Prostate gland (tissue), 2 donors: ENCODE data around the gene PET100. TPM values are rescaled to one million over a fixed set of nuclear protein-coding genes. Genes with fewer than 3 reads are reported as not detected.

Experiments used
- DNase-seq: peaks from one replicate; pipeline ENCODE4 v3.0.0-alpha.2; 2019; ENCODE audit warnings: low spot score
- H3K27ac ChIP-seq, 2 donors: fragments of 200-600 bp; sonication (generic); 2 replicates each; pipeline ENCODE4 v1.5.1; 2017 to 2019
- H3K27me3 ChIP-seq: fragments of 200-600 bp; sonication (generic); replicated peaks from 2 replicates; pipeline ENCODE4 v1.5.1; 2019; ENCODE audit not compliant: insufficient read depth
- H3K36me3 ChIP-seq, 2 donors: fragments of 200-600 bp; sonication (generic); 1 replicate in 1 of 2; 2 replicates in 1 of 2; pipeline versions ENCODE4 v1.5.1 to v1.8.1; 2017 to 2019
- H3K4me1 ChIP-seq: fragments of 200-600 bp; sonication (generic); replicated peaks from 2 replicates; pipeline ENCODE4 v1.5.1; 2019
- H3K4me3 ChIP-seq, 2 donors: fragments of 200-600 bp; sonication (generic); 2 replicates each; pipeline ENCODE4 v1.5.1; 2017 to 2019
- H3K9me3 ChIP-seq: fragments of 200-600 bp; sonication (generic); 2 replicates; pipeline ENCODE4 v1.5.1; 2017
- POLR2A ChIP-seq: fragments of 450-650 bp; IDR thresholded peaks from one replicate; pipeline ENCODE4 v1.6.1; 2016; ENCODE audit warnings: antibody characterized with exemption, mild to moderate bottlenecking
- POLR2AphosphoS5 ChIP-seq: sonication (generic); formaldehyde crosslinking; IDR thresholded peaks from one replicate; pipeline ENCODE4 v1.6.1; 2017; ENCODE audit warnings: antibody characterized with exemption
- WGBS: methylation state at CpG from one replicate; pipeline ENCODE4 v1.1.5; 2018; 5-methylcytosine and 5-hydroxymethylcytosine counted together
- intact Hi-C: fragments of 100-400 bp; cut with DNase I; formaldehyde crosslinking; loops from one replicate; pipeline ENCODE4 v1.14.2; 2022
- total RNA-seq, 2 donors: library from RNA; depleted of rRNA; stranded (reverse); fragments of >200 nt; gene quantifications; one replicate each; pipeline ENCODE4 v1.1.0, GENCODE V29; 2016
- TF ChIP-seq, protein P1 (sequence below), 4 experiments: fragments of 200-600 bp in 2 of 4; fragments of 450-650 bp in 2 of 4; sonication (generic) in 2 of 4; IDR thresholded peaks; 1 replicate in 3 of 4; 2 replicates in 1 of 4; pipeline ENCODE4 v1.5.1; 2016 to 2019; ENCODE audit warnings: antibody characterized with exemption in 4 of 4, mild to moderate bottlenecking in 2 of 4, moderate library complexity in 2 of 4

Gene PET100
- total RNA-seq, 2 donors from 2014 or later, result 7.7 to 60.4 TPM

GRCh38 chr19:7662657-7663056 lies 33.1 kb downstream of the PET100 start:
- no peaks in the 10 kb centered on the region for H3K9me3 ChIP-seq
- H3K27ac ChIP-seq, result no peak overlapping the region
- H3K4me3 ChIP-seq, result no peak overlapping the region
- intact Hi-C loops, result no loop called here
- H3K4me1 ChIP-seq, result no peaks in the 10 kb centered on the region
- H3K36me3 ChIP-seq, result no peaks in the 10 kb centered on the region
- no peak for DNase-seq
- no peaks in the 10 kb centered on the region for H3K27me3 ChIP-seq
- 72% methylated on average over 14 of the region's 14 CpGs for WGBS
- no peak for TF ChIP-seq POLR2AphosphoS5
- no peak for TF ChIP-seq POLR2A
- TF ChIP-seq, protein P1, sequence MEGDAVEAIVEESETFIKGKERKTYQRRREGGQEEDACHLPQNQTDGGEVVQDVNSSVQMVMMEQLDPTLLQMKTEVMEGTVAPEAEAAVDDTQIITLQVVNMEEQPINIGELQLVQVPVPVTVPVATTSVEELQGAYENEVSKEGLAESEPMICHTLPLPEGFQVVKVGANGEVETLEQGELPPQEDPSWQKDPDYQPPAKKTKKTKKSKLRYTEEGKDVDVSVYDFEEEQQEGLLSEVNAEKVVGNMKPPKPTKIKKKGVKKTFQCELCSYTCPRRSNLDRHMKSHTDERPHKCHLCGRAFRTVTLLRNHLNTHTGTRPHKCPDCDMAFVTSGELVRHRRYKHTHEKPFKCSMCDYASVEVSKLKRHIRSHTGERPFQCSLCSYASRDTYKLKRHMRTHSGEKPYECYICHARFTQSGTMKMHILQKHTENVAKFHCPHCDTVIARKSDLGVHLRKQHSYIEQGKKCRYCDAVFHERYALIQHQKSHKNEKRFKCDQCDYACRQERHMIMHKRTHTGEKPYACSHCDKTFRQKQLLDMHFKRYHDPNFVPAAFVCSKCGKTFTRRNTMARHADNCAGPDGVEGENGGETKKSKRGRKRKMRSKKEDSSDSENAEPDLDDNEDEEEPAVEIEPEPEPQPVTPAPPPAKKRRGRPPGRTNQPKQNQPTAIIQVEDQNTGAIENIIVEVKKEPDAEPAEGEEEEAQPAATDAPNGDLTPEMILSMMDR (IDR thresholded peaks at IDR 0.05), result no peak

GRCh38 chr19:7663706-7664105 lies 34.1 kb downstream of the PET100 start:
- Histone ChIP-seq H3K9me3 (no peaks in the 10 kb centered on the region), H3K27ac (no peak overlapping the region), H3K27me3 (no peaks in the 10 kb centered on the region)

DNA sequence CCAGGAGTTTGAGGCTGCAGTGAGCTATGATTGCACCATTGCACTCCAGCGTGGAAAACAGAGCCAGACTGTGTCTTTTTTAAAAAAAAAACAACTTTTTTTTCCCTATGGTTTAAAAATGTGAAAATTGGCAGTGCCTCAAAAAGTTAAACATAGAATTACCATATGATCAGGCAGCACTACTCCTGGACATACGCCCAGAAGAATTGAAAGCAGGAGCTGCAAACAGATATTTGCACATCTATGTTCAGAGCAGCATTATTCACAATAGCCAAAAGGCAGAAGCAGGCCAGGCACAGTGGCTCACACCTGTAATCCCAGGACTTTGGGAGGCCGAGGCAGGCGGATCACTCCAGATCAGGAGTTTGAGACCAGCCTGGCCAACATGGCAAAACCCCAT lies 35.5 kb downstream of the PET100 start:
- DNase-seq, result no peak
- WGBS, result 25% methylated on average over 4 of the region's 4 CpGs
- H3K4me1 ChIP-seq, result no peaks in the 10 kb centered on the region
- no peaks in the 10 kb centered on the region for H3K27me3 ChIP-seq
- no peak overlapping the region for H3K4me3 ChIP-seq
- H3K27ac ChIP-seq, result no peak overlapping the region
- no peaks in the 10 kb centered on the region for H3K36me3 ChIP-seq
- intact Hi-C loops, result no loop called here
- TF ChIP-seq, protein P1 (IDR thresholded peaks at IDR 0.05), result no peak
- no peak for TF ChIP-seq POLR2A
- TF ChIP-seq POLR2AphosphoS5, result peak; percentile 43
- H3K9me3 ChIP-seq, result no peaks in the 10 kb centered on the region

More at GRCh38 chr19:7663706-7664105, 34.1 kb downstream of the PET100 start:
- no peak for TF ChIP-seq POLR2A
- TF ChIP-seq POLR2AphosphoS5, result no peak
- TF ChIP-seq, protein P1 (IDR thresholded peaks at IDR 0.05), result no peak
- H3K4me1 ChIP-seq, result no peaks in the 10 kb centered on the region
- no peak overlapping the region for H3K4me3 ChIP-seq
- 77% methylated on average over 7 of the region's 7 CpGs for WGBS
- intact Hi-C loops, result no loop called here
- H3K36me3 ChIP-seq, result no peaks in the 10 kb centered on the region
- no peak for DNase-seq

DNA sequence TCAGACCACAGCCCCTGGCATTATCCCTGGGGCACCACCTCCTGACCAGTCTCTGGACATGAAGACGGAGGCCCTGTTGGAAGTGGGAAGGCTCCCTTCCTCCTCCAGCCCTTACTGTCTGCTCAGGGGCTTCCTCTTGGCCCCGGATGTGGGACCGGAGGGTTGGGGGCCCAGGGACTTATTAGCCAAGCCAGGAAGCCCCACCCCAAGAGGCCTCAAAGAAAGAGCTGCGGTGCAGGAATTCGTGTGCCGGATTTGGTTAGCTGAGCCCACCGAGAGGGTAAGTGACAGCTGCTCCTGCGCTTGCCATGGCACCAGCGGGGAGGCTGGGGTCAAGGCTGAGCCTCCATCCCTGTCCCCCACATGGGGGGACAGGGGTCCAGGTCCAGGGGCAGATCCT lies 39.2 kb downstream of the PET100 start, which contains the start of gene RETN:
TSS of gene RETN (plus strand) at position 208 of the 400 bp plus-strand sequence. CDS start 278 bp downstream, outside the sequence.
- Histone ChIP-seq H3K27me3 (peaks cover 2% of the 10 kb centered on the region), H3K36me3 (no peaks in the 10 kb centered on the region), H3K27ac (no peak within 1 kb of the TSS), H3K9me3 (no peaks in the 10 kb centered on the region), H3K4me3 (no peak within 1 kb of the TSS), H3K4me1 (no peaks in the 10 kb centered on the region)
- TF ChIP-seq POLR2A, result no peak
- TF ChIP-seq, protein P1 (IDR thresholded peaks at IDR 0.05), result no peak
- no peak for TF ChIP-seq POLR2AphosphoS5
- WGBS, result 71% methylated on average over 6 of the region's 9 CpGs
- no peak for DNase-seq
- intact Hi-C loops, result no loop called here

DNA sequence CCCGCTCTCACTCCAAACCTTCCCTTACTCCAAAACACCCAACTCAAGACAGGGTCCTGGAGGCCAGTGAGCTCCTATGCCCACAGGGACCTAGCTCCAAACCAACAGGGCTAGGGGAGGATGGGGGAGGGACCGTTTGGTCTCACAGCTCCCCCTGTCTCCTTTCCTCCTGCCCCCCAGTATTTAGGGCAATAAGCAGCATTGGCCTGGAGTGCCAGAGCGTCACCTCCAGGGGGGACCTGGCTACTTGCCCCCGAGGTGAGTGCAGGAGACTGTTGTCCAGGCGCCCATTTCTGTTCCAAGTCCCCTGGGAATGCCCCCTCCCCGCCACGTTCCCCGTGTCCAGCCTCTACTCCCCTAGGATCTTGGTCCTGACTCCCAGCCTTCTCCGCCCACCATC lies 40.0 kb downstream of the PET100 start:
- intact Hi-C loops, result no loop called here
- Histone ChIP-seq H3K4me3 (no peak overlapping the region), H3K36me3 (no peaks in the 10 kb centered on the region), H3K9me3 (no peaks in the 10 kb centered on the region), H3K4me1 (no peaks in the 10 kb centered on the region), H3K27ac (no peak overlapping the region), H3K27me3 (peaks cover 2% of the 10 kb centered on the region)
- no peak for TF ChIP-seq POLR2AphosphoS5
- TF ChIP-seq POLR2A, result no peak
- TF ChIP-seq, protein P1 (IDR thresholded peaks at IDR 0.05), result no peak
- 33% methylated on average over 9 of the region's 9 CpGs for WGBS
- no peak for DNase-seq
